Endothelial cell of umbilical vein (primary cell): Measurements from ENCODE around the gene OR52B6. TPM values are rescaled to one million over a fixed set of nuclear protein-coding genes. Genes with fewer than 3 reads are reported as not detected.

Experiments used
- BruUV-seq: library from RNA; stranded (reverse); fragments of 400-500 nt; replicated peaks from 2 replicates; lab custom pipeline; 2021; lab: Mats Ljungman, UMichigan
- CTCF ChIA-PET: fragments of 300-600, 350-600 bp; sonication (Branson Sonifier 250); formaldehyde crosslinking; loops from one replicate; lab custom pipeline; 2021; ENCODE audit warnings: antibody characterized with exemption, inconsistent platforms; lab: Charles Lee
- POLR2A ChIA-PET: fragments of 300-600, 350-600 bp; sonication (Branson Sonifier 250); formaldehyde crosslinking; loops from one replicate; lab custom pipeline; 2021; ENCODE audit warnings: antibody characterized with exemption, inconsistent platforms; lab: Charles Lee
- DNase-seq: peaks from one replicate; pipeline ENCODE4 v3.0.0-alpha.2; 2011; ENCODE audit warnings: low read depth, low spot score
- FAIRE-seq: peaks from 2 replicates; lab custom pipeline; 2011; peaks lifted over from hg19 to GRCh38; lab: Jason Lieb, UNC
- H2AFZ ChIP-seq: 2 replicates; pipeline ENCODE4 v1.6.0; 2012; ENCODE audit warnings: low read depth, low read length, control low read depth, inconsistent platforms
- H3K27ac ChIP-seq: 2 replicates; pipeline ENCODE4 v1.5.1; 2011; ENCODE audit warnings: low read depth, mild to moderate bottlenecking, control low read depth, low read length, moderate library complexity; ENCODE audit not compliant: insufficient read depth
- H3K27me3 ChIP-seq, 2 experiments: 2 replicates each; pipeline versions ENCODE4 v1.6.0 to v1.6.1; 2011; ENCODE audit warnings: low read length in 2 of 2, mixed read lengths in 1 of 2; ENCODE audit not compliant: control insufficient read depth in 2 of 2, insufficient read depth in 2 of 2
- H3K36me3 ChIP-seq, 2 experiments: 2 replicates in 1 of 2; 3 replicates in 1 of 2; pipeline ENCODE4 v1.5.1; 2011; ENCODE audit warnings: low read length in 2 of 2, mild to moderate bottlenecking in 1 of 2, moderate library complexity in 1 of 2; ENCODE audit not compliant: control insufficient read depth in 2 of 2, insufficient read depth in 2 of 2; ENCODE audit errors: extremely low read depth in 1 of 2
- H3K4me1 ChIP-seq: 3 replicates; pipeline ENCODE4 v1.5.1; 2011; ENCODE audit warnings: mild to moderate bottlenecking, low read length; ENCODE audit not compliant: control insufficient read depth, insufficient read depth; ENCODE audit errors: extremely low read depth
- H3K4me2 ChIP-seq: 2 replicates; pipeline ENCODE4 v1.6.1; 2011; ENCODE audit warnings: low read length, control low read depth, mixed read lengths; ENCODE audit not compliant: insufficient read depth
- H3K4me3 ChIP-seq, 3 experiments: fragments of 200-600 bp in 1 of 3; sonication (generic), shearing (Covaris generic) in 1 of 3; replicated peaks in 1 of 3; 2 replicates each; pipeline ENCODE4 v1.5.1; 2011 to 2016; ENCODE audit warnings: control low read depth in 3 of 3, low read length in 3 of 3, mild to moderate bottlenecking in 2 of 3, inconsistent platforms in 1 of 3, low read depth in 1 of 3, moderate library complexity in 1 of 3; ENCODE audit not compliant: insufficient read depth in 1 of 3
- H3K79me2 ChIP-seq: 2 replicates; pipeline ENCODE4 v1.6.0; 2012; ENCODE audit warnings: low read length, inconsistent platforms; ENCODE audit not compliant: control insufficient read depth, insufficient read depth
- H3K9ac ChIP-seq: replicated peaks from 2 replicates; pipeline ENCODE3; 2011; ENCODE audit warnings: low read length, control low read depth; ENCODE audit not compliant: insufficient read depth; ENCODE audit errors: extremely low read depth
- H3K9me1 ChIP-seq: replicated peaks from 3 replicates; pipeline ENCODE4 v1.6.0; 2011; ENCODE audit warnings: mild to moderate bottlenecking, low read length; ENCODE audit not compliant: control insufficient read depth, insufficient read depth; ENCODE audit errors: extremely low read depth
- H3K9me3 ChIP-seq: replicated peaks from 2 replicates; pipeline ENCODE4 v1.5.1; 2012; ENCODE audit warnings: low read length, inconsistent platforms; ENCODE audit not compliant: control insufficient read depth, insufficient read depth
- H4K20me1 ChIP-seq: replicated peaks from 2 replicates; pipeline ENCODE3; 2011; ENCODE audit warnings: mild to moderate bottlenecking, low read length; ENCODE audit not compliant: control insufficient read depth, insufficient read depth; ENCODE audit errors: extremely low read depth
- EZH2 ChIP-seq: IDR thresholded peaks from 2 replicates; pipeline ENCODE4 v1.6.1; 2012; ENCODE audit warnings: borderline replicate concordance, low read depth, mild to moderate bottlenecking, moderate library complexity, low read length, inconsistent platforms; ENCODE audit not compliant: severe bottlenecking
- FOS ChIP-seq: IDR thresholded peaks from 2 replicates; pipeline ENCODE4 v1.6.1; 2011; ENCODE audit warnings: mild to moderate bottlenecking, low read length, moderate library complexity, borderline replicate concordance; ENCODE audit not compliant: insufficient read depth
- GATA2 ChIP-seq: IDR thresholded peaks from 2 replicates; pipeline ENCODE4 v1.7.0; 2011; ENCODE audit warnings: low read depth, mild to moderate bottlenecking, moderate library complexity, mixed read lengths, low read length; ENCODE audit not compliant: insufficient read length, insufficient read depth
- JUN ChIP-seq: IDR thresholded peaks from 2 replicates; pipeline ENCODE4 v1.6.1; 2011; ENCODE audit warnings: borderline replicate concordance, low read depth; ENCODE audit not compliant: insufficient read length, insufficient read depth
- MYC ChIP-seq: IDR thresholded peaks from one replicate; pipeline ENCODE4 v1.6.1; 2011; ENCODE audit warnings: mild to moderate bottlenecking, low read depth, low read length
- POLR2A ChIP-seq: IDR thresholded peaks from 2 replicates; pipeline ENCODE4 v1.6.1; 2012; ENCODE audit warnings: low read depth, mild to moderate bottlenecking, control low read depth, low read length
- POLR2AphosphoS5 ChIP-seq: IDR thresholded peaks from 2 replicates; pipeline ENCODE4 v1.6.1; 2012; ENCODE audit warnings: low read depth, mild to moderate bottlenecking, control low read depth, low read length, moderate library complexity; ENCODE audit not compliant: insufficient read depth
- dilution Hi-C: fragments of 300-500 bp; cut with MboI; formaldehyde crosslinking; loops from one replicate; pipeline ENCODE4 v1.15.0; 2019; ENCODE audit warnings: low sequenced_read_pairs; ENCODE audit not compliant: extremely low pct_ligation_motif_present
- intact Hi-C: fragments of 100-400 bp; cut with micrococcal nuclease; formaldehyde crosslinking; loops from one replicate; pipeline ENCODE4 v1.10.0; 2022
- polyA plus RNA-seq, 4 experiments: library from polyadenylated mRNA; depleted of rRNA in 3 of 4; stranded (reverse) in 3 of 4; unstranded in 1 of 4; fragments of >200 nt; gene quantifications; 2 replicates each; pipeline versions ENCODE4 v1.2.1 to v1.2.3, GENCODE V29; 2011 to 2012; ENCODE audit warnings: missing spikeins in 1 of 4
- total RNA-seq: library from RNA; stranded (reverse); gene quantifications from 2 replicates; pipeline ENCODE4 v1.2.3, GENCODE V29; 2021
- TF ChIP-seq, protein P1 (sequence below): IDR thresholded peaks from 2 replicates; pipeline ENCODE4 v1.6.1; 2011; ENCODE audit not compliant: insufficient read depth, insufficient read length
- TF ChIP-seq, protein P2 (sequence below), 2 donors: IDR thresholded peaks; 1 replicate in 1 of 2; 2 replicates in 1 of 2; pipeline ENCODE4 v1.5.1; 2011; ENCODE audit warnings: low read length in 2 of 2, mild to moderate bottlenecking in 2 of 2, moderate library complexity in 2 of 2, control low read depth in 1 of 2, inconsistent platforms in 1 of 2, low read depth in 1 of 2; ENCODE audit not compliant: insufficient read depth in 1 of 2; ENCODE audit errors: extremely low read depth in 1 of 2

Gene OR52B6
- total and polyA plus RNA-seq, 2 donors (not counting 3 experiments of a cell fraction or from before 2014, with no cell fraction given) = not detected

DNA sequence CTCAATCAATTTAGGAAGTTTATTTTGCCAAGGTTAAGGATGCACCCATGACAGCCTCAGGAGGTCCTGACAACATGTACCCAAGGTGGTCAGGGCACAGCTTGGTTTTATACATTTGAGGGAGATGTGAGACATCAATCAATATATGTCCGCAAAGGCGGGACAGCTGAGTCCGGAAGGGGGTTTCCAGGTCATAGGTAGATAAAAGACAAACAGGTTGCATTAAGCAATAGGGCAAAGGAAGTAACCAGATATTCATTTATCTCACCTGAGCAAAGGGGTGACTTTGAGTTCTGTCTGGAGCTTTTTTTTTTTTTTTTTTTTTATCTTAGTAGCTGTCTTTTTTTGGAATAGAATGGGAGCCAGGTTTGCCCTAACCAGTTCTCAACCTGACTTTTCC is 42.1 kb downstream of the OR52B6 start:
- dilution Hi-C loops = no loop called here
- Histone ChIP-seq H3K9me1 (no peaks in the 10 kb centered on the region), H3K4me1 (peaks cover 22% of the 10 kb centered on the region), H3K4me3 (no peak overlapping the region), H3K4me2 (no peak overlapping the region), H2AFZ (no peak overlapping the region), H3K9ac (no peak overlapping the region), H3K79me2 (no peaks in the 10 kb centered on the region), H3K27me3 (no peaks in the 10 kb centered on the region), H3K27ac (no peak overlapping the region), H3K36me3 (no peaks in the 10 kb centered on the region), H3K9me3 (no peaks in the 10 kb centered on the region), H4K20me1 (no peaks in the 10 kb centered on the region)
- no peak for TF ChIP-seq JUN
- no peak for TF ChIP-seq POLR2A
- TF ChIP-seq, protein P1, sequence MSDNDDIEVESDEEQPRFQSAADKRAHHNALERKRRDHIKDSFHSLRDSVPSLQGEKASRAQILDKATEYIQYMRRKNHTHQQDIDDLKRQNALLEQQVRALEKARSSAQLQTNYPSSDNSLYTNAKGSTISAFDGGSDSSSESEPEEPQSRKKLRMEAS = no peak
- TF ChIP-seq, protein P2, sequence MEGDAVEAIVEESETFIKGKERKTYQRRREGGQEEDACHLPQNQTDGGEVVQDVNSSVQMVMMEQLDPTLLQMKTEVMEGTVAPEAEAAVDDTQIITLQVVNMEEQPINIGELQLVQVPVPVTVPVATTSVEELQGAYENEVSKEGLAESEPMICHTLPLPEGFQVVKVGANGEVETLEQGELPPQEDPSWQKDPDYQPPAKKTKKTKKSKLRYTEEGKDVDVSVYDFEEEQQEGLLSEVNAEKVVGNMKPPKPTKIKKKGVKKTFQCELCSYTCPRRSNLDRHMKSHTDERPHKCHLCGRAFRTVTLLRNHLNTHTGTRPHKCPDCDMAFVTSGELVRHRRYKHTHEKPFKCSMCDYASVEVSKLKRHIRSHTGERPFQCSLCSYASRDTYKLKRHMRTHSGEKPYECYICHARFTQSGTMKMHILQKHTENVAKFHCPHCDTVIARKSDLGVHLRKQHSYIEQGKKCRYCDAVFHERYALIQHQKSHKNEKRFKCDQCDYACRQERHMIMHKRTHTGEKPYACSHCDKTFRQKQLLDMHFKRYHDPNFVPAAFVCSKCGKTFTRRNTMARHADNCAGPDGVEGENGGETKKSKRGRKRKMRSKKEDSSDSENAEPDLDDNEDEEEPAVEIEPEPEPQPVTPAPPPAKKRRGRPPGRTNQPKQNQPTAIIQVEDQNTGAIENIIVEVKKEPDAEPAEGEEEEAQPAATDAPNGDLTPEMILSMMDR (IDR thresholded peaks at IDR 0.05; ENCODE audit: extremely low read depth in 1 of 2, insufficient read depth in 1 of 2, low read depth in 1 of 2, low read length in 2 of 2) = no peak
- TF ChIP-seq EZH2 = no peak
- TF ChIP-seq FOS = no peak
- TF ChIP-seq POLR2AphosphoS5 = no peak
- TF ChIP-seq MYC = no peak
- no peak for TF ChIP-seq GATA2
- BruUV-seq = no TSS peak
- FAIRE-seq (no peak), DNase-seq (no peak)
- CTCF ChIA-PET = interaction anchor here (1.4 kb wide), 1 partner anchor 62 kb away, joined by 3 read pairs; the partner anchor contains the start of gene TRIM5
- intact Hi-C loops = no loop called here
- POLR2A ChIA-PET = interaction anchor here (0.6 to 0.7 kb wide), 2 partner anchors 28 to 996 kb away, joined by 3 to 10 read pairs; no protein-coding TSS in a partner anchor
